Fibroblast of lung (primary cell): Measurements from ENCODE around the gene EFCAB10. TPM values are rescaled to one million over a fixed set of nuclear protein-coding genes. Genes with fewer than 3 reads are reported as not detected.

Experiments
- DNase-seq, 2 donors: peaks; one replicate each; pipeline versions ENCODE4 v3.0.0 to v3.0.0-alpha.2; 2010; ENCODE audit warnings: low read depth in 2 of 2
- H2AFZ ChIP-seq: 2 replicates; pipeline ENCODE4 v1.5.1; 2012; ENCODE audit warnings: low read length, control low read depth, inconsistent platforms
- H3K27ac ChIP-seq: 2 replicates; pipeline ENCODE4 v1.5.1; 2011; ENCODE audit warnings: low read length, control low read depth; ENCODE audit not compliant: insufficient read depth
- H3K27me3 ChIP-seq: 2 replicates; pipeline ENCODE4 v1.5.1; 2011; ENCODE audit warnings: mild to moderate bottlenecking, low read length; ENCODE audit not compliant: control insufficient read depth, insufficient read depth
- H3K36me3 ChIP-seq: 2 replicates; pipeline ENCODE4 v1.5.1; 2011; ENCODE audit warnings: low read length; ENCODE audit not compliant: control insufficient read depth, insufficient read depth
- H3K4me1 ChIP-seq: 2 replicates; pipeline ENCODE4 v1.5.1; 2011; ENCODE audit warnings: low read length; ENCODE audit not compliant: control insufficient read depth, insufficient read depth; ENCODE audit errors: extremely low read depth
- H3K4me2 ChIP-seq: 2 replicates; pipeline ENCODE4 v1.5.1; 2011; ENCODE audit warnings: low read length, control low read depth; ENCODE audit not compliant: insufficient read depth; ENCODE audit errors: extremely low read depth
- H3K4me3 ChIP-seq, 4 experiments: fragments of 200-600 bp in 1 of 4; sonication (generic) in 1 of 4; replicated peaks in 1 of 4; 2 replicates each; pipeline ENCODE4 v1.5.1; 2011 to 2016; ENCODE audit warnings: low read length in 4 of 4, low read depth in 3 of 4, mild to moderate bottlenecking in 3 of 4, control low read depth in 2 of 4, inconsistent platforms in 1 of 4, mixed read lengths in 1 of 4; ENCODE audit not compliant: insufficient read depth in 1 of 4; ENCODE audit errors: control extremely low read depth in 1 of 4
- H3K79me2 ChIP-seq: 2 replicates; pipeline ENCODE4 v1.5.1; 2012; ENCODE audit warnings: mild to moderate bottlenecking, low read length, inconsistent platforms; ENCODE audit not compliant: control insufficient read depth, insufficient read depth
- H3K9ac ChIP-seq: 2 replicates; pipeline ENCODE4 v1.5.1; 2011; ENCODE audit warnings: mild to moderate bottlenecking, low read length, control low read depth; ENCODE audit not compliant: insufficient read depth
- H3K9me3 ChIP-seq: 2 replicates; pipeline ENCODE4 v1.5.1; 2012; ENCODE audit warnings: low read depth, low read length; ENCODE audit not compliant: control insufficient read depth, insufficient read depth
- H4K20me1 ChIP-seq: 2 replicates; pipeline ENCODE4 v1.5.1; 2011; ENCODE audit warnings: low read length; ENCODE audit not compliant: control insufficient read depth, insufficient read depth; ENCODE audit errors: extremely low read depth
- CTCF ChIP-seq, 2 donors: IDR thresholded peaks in 1 of 2; conservative IDR thresholded peaks in 1 of 2; 1 replicate in 1 of 2; 2 replicates in 1 of 2; pipeline ENCODE4 v1.5.1; 2011 to 2012; ENCODE audit warnings: low read length in 2 of 2, control low read depth in 1 of 2, inconsistent platforms in 1 of 2, low read depth in 1 of 2, mild to moderate bottlenecking in 1 of 2
- EZH2 ChIP-seq: IDR thresholded peaks from 2 replicates; pipeline ENCODE4 v1.5.1; 2012; ENCODE audit warnings: low read length, control low read depth, mild to moderate bottlenecking; ENCODE audit errors: missing control alignments
- polyA minus RNA-seq: library from RNA; depleted of rRNA, polyadenylated mRNA; stranded (reverse); fragments of >200 nt; gene quantifications from 2 replicates; pipeline ENCODE4 v1.2.3, GENCODE V29; 2011; ENCODE audit warnings: low replicate concordance
- polyA plus RNA-seq, 2 donors: library from polyadenylated mRNA; depleted of rRNA in 1 of 2; stranded (reverse) in 1 of 2; unstranded in 1 of 2; fragments of >200 nt; gene quantifications; 2 replicates each; pipeline ENCODE4 v1.2.1, GENCODE V29; 2011 to 2012; ENCODE audit warnings: missing spikeins in 1 of 2
- total RNA-seq: library from RNA; depleted of rRNA; stranded (reverse); fragments of >200 nt; gene quantifications from 2 replicates; pipeline ENCODE4 v1.2.1, GENCODE V29; 2014

Gene EFCAB10, protein sequence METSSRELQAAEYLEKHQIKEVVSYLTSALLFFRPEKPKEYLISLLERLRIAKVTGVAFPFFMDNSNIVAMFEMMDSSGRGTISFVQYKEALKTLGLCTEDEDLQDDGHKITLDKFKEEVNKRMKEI
- total RNA-seq (not detected in 2 replicates), polyA plus RNA-seq (not detected in 2 replicates), polyA minus RNA-seq (not detected in 2 replicates)
- polyA plus RNA-seq (2012), result 0.13 and 0.15 TPM in 2 replicates

DNA sequence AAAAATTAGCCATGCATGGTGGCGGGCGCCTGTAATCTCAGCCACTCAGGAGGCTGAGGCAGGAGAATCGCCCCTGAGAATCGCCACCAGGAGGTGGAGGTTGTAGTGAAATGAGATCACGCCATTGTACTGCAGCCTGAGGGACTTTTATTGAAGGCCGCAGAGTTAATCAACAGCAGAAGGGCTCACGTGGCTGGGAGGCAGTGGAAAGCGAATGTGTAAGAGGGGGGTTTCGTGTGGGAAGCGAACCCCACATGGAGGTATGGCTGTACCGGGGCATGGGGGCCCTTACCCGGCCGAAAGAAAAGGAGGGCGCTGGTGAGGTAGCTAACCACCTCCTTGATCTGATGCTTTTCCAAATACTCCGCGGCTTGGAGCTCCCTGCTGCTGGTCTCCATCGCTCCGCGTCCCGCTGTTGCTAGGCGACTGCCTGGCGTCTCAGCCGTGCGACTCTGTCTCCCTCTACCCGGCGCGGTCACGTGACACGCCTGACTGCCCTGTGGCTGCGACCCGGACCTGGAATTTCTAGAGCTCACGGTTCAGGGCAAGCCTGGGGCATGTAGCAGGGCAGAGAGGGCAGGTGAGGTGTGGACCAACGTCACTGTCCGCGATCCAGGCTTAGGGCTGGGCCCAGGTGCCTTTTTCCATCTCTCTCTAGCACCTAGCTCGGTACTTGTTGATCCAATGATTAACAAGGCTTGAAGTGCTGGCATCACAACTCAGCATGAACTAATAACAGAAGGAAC lies at the start of gene EFCAB10:
EFCAB10 (minus strand) TSS at position 428 of the 746 bp plus-strand sequence; CDS start at position 398, 30 bp downstream.
- Histone ChIP-seq H3K27me3 (no peaks in the 10 kb centered on the region), H3K4me1 (no peaks in the 10 kb centered on the region), H4K20me1 (no peaks in the 10 kb centered on the region), H3K4me2 (peak within 1 kb of the TSS; percentile 69), H3K36me3 (no peaks in the 10 kb centered on the region), H3K9ac (peak within 1 kb of the TSS; percentile 8), H3K79me2 (no peaks in the 10 kb centered on the region), H3K27ac (no peak within 1 kb of the TSS), H3K9me3 (no peaks in the 10 kb centered on the region), H3K4me3 (peak within 1 kb of the TSS; percentile 20 to 55 (median 42)), H2AFZ (peak within 1 kb of the TSS; percentile 64)
- TF ChIP-seq EZH2 (no peak), CTCF (conservative IDR thresholded peaks at IDR 0.05 in 1 of 2, IDR thresholded peaks at IDR 0.05 in 1 of 2; ENCODE audit: low read depth in 1 of 2, low read length in 2 of 2) (peak in 1 of 2 donors; percentile 10)
- peak; percentile 53 to 58 for DNase-seq

GRCh38 chr7:105625986-105626385 lies 44.7 kb upstream of the EFCAB10 start:
- Histone ChIP-seq H3K4me2 (no peak overlapping the region), H3K27ac (no peak overlapping the region), H4K20me1 (no peaks in the 10 kb centered on the region), H2AFZ (no peak overlapping the region), H3K9ac (no peak overlapping the region), H3K4me1 (no peaks in the 10 kb centered on the region), H3K36me3 (no peaks in the 10 kb centered on the region), H3K27me3 (no peaks in the 10 kb centered on the region), H3K4me3 (no peak overlapping the region), H3K9me3 (no peaks in the 10 kb centered on the region), H3K79me2 (no peaks in the 10 kb centered on the region)
- no peak for DNase-seq
- TF ChIP-seq CTCF (conservative IDR thresholded peaks at IDR 0.05 in 1 of 2, IDR thresholded peaks at IDR 0.05 in 1 of 2; ENCODE audit: low read depth in 1 of 2, low read length in 2 of 2) (no peak), EZH2 (no peak)

GRCh38 chr7:105623906-105624305 lies 42.6 kb upstream of the EFCAB10 start:
- Histone ChIP-seq H3K36me3 (no peaks in the 10 kb centered on the region), H3K4me2 (no peak overlapping the region), H4K20me1 (no peaks in the 10 kb centered on the region), H3K27me3 (no peaks in the 10 kb centered on the region), H3K4me1 (no peaks in the 10 kb centered on the region), H3K27ac (no peak overlapping the region), H3K4me3 (no peak overlapping the region), H3K79me2 (no peaks in the 10 kb centered on the region), H3K9me3 (no peaks in the 10 kb centered on the region), H2AFZ (no peak overlapping the region), H3K9ac (no peak overlapping the region)
- TF ChIP-seq EZH2, result no peak
- no peak for TF ChIP-seq CTCF (conservative IDR thresholded peaks at IDR 0.05 in 1 of 2, IDR thresholded peaks at IDR 0.05 in 1 of 2; ENCODE audit: low read depth in 1 of 2, low read length in 2 of 2)
- no peak for DNase-seq
